ENCODE data around the gene ETNK1. TPM values are rescaled to one million over a fixed set of nuclear protein-coding genes. Genes with fewer than 3 reads are reported as not detected.
A peak's percentile ranks its signal among the peaks of the same experiment; 100 is the strongest.

Gene ETNK1
- total and polyA plus RNA-seq, 8 donors, result 14.8 to 44.7 (median 21.6) TPM

- WGBS, 2 donors, result 77 to 90% methylated on average over 2 of the region's 2 CpGs
- intact Hi-C loops (cut with DNase I), result no loop called here
- FAIRE-seq, result no peak
These were observed 7.3 kb upstream of the ETNK1 start for GRCh38 chr12:22617630-22618029.

GRCh38 chr12:22624548-22624869, 462 bp upstream of the ETNK1 start:
- FAIRE-seq, result no peak
- Histone ChIP-seq H3K27me3 (no peaks in the 10 kb centered on the region), H3K9me3 (no peaks in the 10 kb centered on the region), H3K27ac (peak overlapping the region; percentile 97 to 99 (median 98)), H3K4me1 (peaks cover 2 to 38% (median 36%) of the 10 kb centered on the region in 3 donors), H3K36me3 (no peaks in the 10 kb centered on the region), H3K4me3 (peak overlapping the region; percentile 80 to 92 (median 88))
- intact Hi-C loops (cut with DNase I), result loop anchor here in 1 of 3 donors (10.0 kb wide), 1 partner anchor 80 kb away; the partner anchor contains the start of gene C2CD5
- no peak for TF ChIP-seq CTCF (IDR thresholded peaks at IDR 0.05)
- no peak for DNase-seq
- 4 to 6% methylated on average over 10 of the region's 10 CpGs for WGBS, 2 donors
- peak; percentile 35 to 55 (median 48) for ATAC-seq

More at GRCh38 chr12:22617630-22618029, 7.3 kb upstream of the ETNK1 start:
- no peak for TF ChIP-seq CTCF (IDR thresholded peaks at IDR 0.05)
- ATAC-seq, result no peak
- Histone ChIP-seq H3K36me3 (no peaks in the 10 kb centered on the region), H3K4me3 (no peak overlapping the region), H3K27me3 (no peaks in the 10 kb centered on the region), H3K4me1 (no peaks in the 10 kb centered on the region), H3K27ac (no peak overlapping the region), H3K9me3 (no peaks in the 10 kb centered on the region)
- DNase-seq, result no peak

- H3K36me3 ChIP-seq, result no peaks in the 10 kb centered on the region
- no peaks in the 10 kb centered on the region for H3K9me3 ChIP-seq
- peak overlapping the region; percentile 80 to 92 (median 88) for H3K4me3 ChIP-seq
- ATAC-seq (peak; percentile 8 to 43 (median 36)), FAIRE-seq (no peak), DNase-seq (peak in 2 of 6 donors; percentile 13 to 35)
- H3K27me3 ChIP-seq, result no peaks in the 10 kb centered on the region
- no peak for TF ChIP-seq CTCF (IDR thresholded peaks at IDR 0.05)
- intact Hi-C loops (cut with DNase I), result loop anchor here in 1 of 3 donors (10.0 kb wide), 1 partner anchor 81 kb away; the partner anchor contains the start of gene C2CD5
- H3K27ac ChIP-seq, result peak overlapping the region; percentile 97 to 99 (median 98)
- 0 to 1% methylated on average over 18 of the region's 18 CpGs for WGBS, 2 donors
- peaks cover 2 to 42% (median 38%) of the 10 kb centered on the region in 3 donors for H3K4me1 ChIP-seq
These were observed 857 bp downstream of the ETNK1 start for GRCh38 chr12:22625762-22626294.

GRCh38 chr12:22626406-22626805, 1.4 kb downstream of the ETNK1 start:
- TF ChIP-seq CTCF (IDR thresholded peaks at IDR 0.05), result no peak
- DNase-seq, result no peak
- no peaks in the 10 kb centered on the region for H3K9me3 ChIP-seq
- 12 to 20% methylated on average over 4 of the region's 4 CpGs for WGBS, 2 donors
- H3K4me1 ChIP-seq, result peaks cover 2 to 42% (median 38%) of the 10 kb centered on the region in 3 donors
- FAIRE-seq, result no peak
- H3K27me3 ChIP-seq, result no peaks in the 10 kb centered on the region
- intact Hi-C loops (cut with DNase I), result loop anchor here in 1 of 3 donors (10.0 kb wide), 1 partner anchor 82 kb away; the partner anchor contains the start of gene C2CD5
- H3K36me3 ChIP-seq, result no peaks in the 10 kb centered on the region
- H3K4me3 ChIP-seq, result peak overlapping the region in 3 of 4 donors; percentile 83 to 92 (median 92)
- peak in 1 of 4 donors; percentile 28 for ATAC-seq
- peak overlapping the region in 3 of 4 donors; percentile 97 to 99 (median 98) for H3K27ac ChIP-seq

GRCh38 chr12:22627371-22627770, 2.4 kb downstream of the ETNK1 start:
- 16 to 18% methylated on average over 2 of the region's 2 CpGs for WGBS, 2 donors
- H3K4me3 ChIP-seq, result peak overlapping the region in 2 of 4 donors; percentile 83 to 92
- FAIRE-seq, result no peak
- no peaks in the 10 kb centered on the region for H3K9me3 ChIP-seq
- intact Hi-C loops (cut with DNase I), result loop anchor here in 1 of 3 donors (10.0 kb wide), 1 partner anchor 83 kb away; the partner anchor contains the start of gene C2CD5
- no peaks in the 10 kb centered on the region for H3K27me3 ChIP-seq
- H3K36me3 ChIP-seq, result no peaks in the 10 kb centered on the region
- DNase-seq, result no peak
- H3K27ac ChIP-seq, result peak overlapping the region in 2 of 4 donors; percentile 97 to 99
- ATAC-seq, result no peak
- H3K4me1 ChIP-seq, result peaks cover 2 to 42% (median 38%) of the 10 kb centered on the region in 3 donors
- TF ChIP-seq CTCF (IDR thresholded peaks at IDR 0.05), result no peak
